MM.1S (cell line): ENCODE data around the gene DENND1A.

Experiments used
- DNase-seq: peaks from one replicate; pipeline ENCODE4 v3.0.0-alpha.2; 2015
- H2AFZ ChIP-seq: fragments of 300-600 bp; sonication (generic); 2 replicates; pipeline ENCODE4 v1.6.0; 2016; ENCODE audit warnings: antibody characterized with exemption, low read length
- H3F3A ChIP-seq: fragments of 300-600 bp; sonication (generic); 2 replicates; pipeline ENCODE4 v1.6.1; 2016; ENCODE audit warnings: mild to moderate bottlenecking, antibody characterized with exemption, low read length, moderate library complexity, mixed read lengths; ENCODE audit not compliant: insufficient read depth
- H3K27ac ChIP-seq: fragments of 300-600 bp; sonication (generic); 2 replicates; pipeline ENCODE4 v1.5.1; 2016; ENCODE audit warnings: mild to moderate bottlenecking, low read length
- H3K27me3 ChIP-seq: fragments of 300-600 bp; sonication (generic); replicated peaks from 2 replicates; pipeline ENCODE4 v1.6.0; 2016; ENCODE audit warnings: low read length; ENCODE audit not compliant: insufficient read depth
- H3K36me3 ChIP-seq: fragments of 300-600 bp; sonication (generic); replicated peaks from 2 replicates; pipeline ENCODE4 v1.6.1; 2016; ENCODE audit warnings: mild to moderate bottlenecking, low read length, mixed read lengths; ENCODE audit not compliant: insufficient read depth
- H3K4me1 ChIP-seq: fragments of 300-600 bp; sonication (generic); 2 replicates; pipeline ENCODE4 v1.6.1; 2016; ENCODE audit warnings: low read length, mixed read lengths
- H3K4me2 ChIP-seq: fragments of 300-600 bp; sonication (generic); 2 replicates; pipeline ENCODE4 v1.6.0; 2016; ENCODE audit warnings: low read depth, low read length
- H3K4me3 ChIP-seq: fragments of 300-600 bp; sonication (generic); 2 replicates; pipeline ENCODE4 v1.5.1; 2016; ENCODE audit warnings: low read length, mixed read lengths
- H3K79me2 ChIP-seq: fragments of 300-600 bp; sonication (generic); 2 replicates; pipeline ENCODE4 v1.6.1; 2016; ENCODE audit warnings: mixed run types, low read length, mixed read lengths
- H3K9ac ChIP-seq: fragments of 300-600 bp; sonication (generic); 2 replicates; pipeline ENCODE4 v1.6.1; 2016; ENCODE audit warnings: low read length, mixed read lengths
- H3K9me2 ChIP-seq: fragments of 300-600 bp; sonication (generic); replicated peaks from 2 replicates; pipeline ENCODE4 v1.6.1; 2016; ENCODE audit warnings: mild to moderate bottlenecking, low read length, mixed read lengths; ENCODE audit not compliant: insufficient read depth
- H3K9me3 ChIP-seq: fragments of 300-600 bp; sonication (generic); replicated peaks from 2 replicates; pipeline ENCODE4 v1.6.1; 2016; ENCODE audit warnings: mild to moderate bottlenecking, low read length, mixed read lengths; ENCODE audit not compliant: insufficient read depth
- H4K20me1 ChIP-seq: fragments of 300-600 bp; sonication (generic); 2 replicates; pipeline ENCODE4 v1.6.1; 2016; ENCODE audit warnings: mild to moderate bottlenecking, low read length, moderate library complexity, mixed read lengths; ENCODE audit not compliant: insufficient read depth
- EZH2 ChIP-seq: fragments of 300-600 bp; sonication (generic); optimal IDR thresholded peaks from 2 replicates; pipeline ENCODE3; 2017; ENCODE audit warnings: low read depth, mild to moderate bottlenecking, antibody characterized with exemption, low read length, mixed read lengths
- EZH2phosphoT487 ChIP-seq: fragments of 300-600 bp; sonication (generic); IDR thresholded peaks from 2 replicates; pipeline ENCODE4 v1.6.1; 2018; ENCODE audit warnings: antibody characterized with exemption, low read length
- TF ChIP-seq, protein P1 (sequence below): fragments of 300-600 bp; sonication (generic); IDR thresholded peaks from 2 replicates; pipeline ENCODE4 v1.5.1; 2016; ENCODE audit warnings: antibody characterized with exemption, low read length, mixed read lengths

The DENND1A gene

DNA sequence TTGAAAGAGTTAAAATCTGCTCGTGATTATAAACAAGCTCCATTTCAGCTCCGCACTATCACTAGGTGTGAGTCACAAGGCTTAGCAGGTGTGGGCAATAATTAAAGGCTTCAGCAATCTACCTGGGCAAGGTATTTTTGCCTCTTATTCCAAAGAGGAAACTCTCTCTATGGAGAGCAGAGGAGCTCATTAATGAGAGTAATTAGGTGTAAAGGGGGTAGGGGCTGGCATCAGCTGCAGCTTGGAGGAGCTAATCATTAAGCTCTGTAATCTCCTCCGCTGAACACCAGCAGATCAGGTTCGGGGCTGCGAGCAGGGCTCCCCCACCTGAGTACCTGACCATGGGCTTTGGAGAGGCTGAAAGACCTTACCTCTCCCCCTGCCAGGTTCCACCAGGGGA lies 444.7 kb downstream of the DENND1A start:
- Histone ChIP-seq H3K9ac (no peak overlapping the region), H3K4me1 (no peaks in the 10 kb centered on the region), H3K4me2 (no peak overlapping the region), H3K36me3 (no peaks in the 10 kb centered on the region), H3K9me2 (no peaks in the 10 kb centered on the region), H3F3A (no peaks in the 10 kb centered on the region), H3K27ac (no peak overlapping the region), H3K9me3 (no peaks in the 10 kb centered on the region), H2AFZ (no peak overlapping the region), H4K20me1 (no peaks in the 10 kb centered on the region), H3K79me2 (no peaks in the 10 kb centered on the region), H3K27me3 (no peaks in the 10 kb centered on the region), H3K4me3 (no peak overlapping the region)
- no peak for DNase-seq
- TF ChIP-seq EZH2 (no peak), EZH2phosphoT487 (no peak)
- TF ChIP-seq, protein P1, sequence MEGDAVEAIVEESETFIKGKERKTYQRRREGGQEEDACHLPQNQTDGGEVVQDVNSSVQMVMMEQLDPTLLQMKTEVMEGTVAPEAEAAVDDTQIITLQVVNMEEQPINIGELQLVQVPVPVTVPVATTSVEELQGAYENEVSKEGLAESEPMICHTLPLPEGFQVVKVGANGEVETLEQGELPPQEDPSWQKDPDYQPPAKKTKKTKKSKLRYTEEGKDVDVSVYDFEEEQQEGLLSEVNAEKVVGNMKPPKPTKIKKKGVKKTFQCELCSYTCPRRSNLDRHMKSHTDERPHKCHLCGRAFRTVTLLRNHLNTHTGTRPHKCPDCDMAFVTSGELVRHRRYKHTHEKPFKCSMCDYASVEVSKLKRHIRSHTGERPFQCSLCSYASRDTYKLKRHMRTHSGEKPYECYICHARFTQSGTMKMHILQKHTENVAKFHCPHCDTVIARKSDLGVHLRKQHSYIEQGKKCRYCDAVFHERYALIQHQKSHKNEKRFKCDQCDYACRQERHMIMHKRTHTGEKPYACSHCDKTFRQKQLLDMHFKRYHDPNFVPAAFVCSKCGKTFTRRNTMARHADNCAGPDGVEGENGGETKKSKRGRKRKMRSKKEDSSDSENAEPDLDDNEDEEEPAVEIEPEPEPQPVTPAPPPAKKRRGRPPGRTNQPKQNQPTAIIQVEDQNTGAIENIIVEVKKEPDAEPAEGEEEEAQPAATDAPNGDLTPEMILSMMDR, result no peak

DNA sequence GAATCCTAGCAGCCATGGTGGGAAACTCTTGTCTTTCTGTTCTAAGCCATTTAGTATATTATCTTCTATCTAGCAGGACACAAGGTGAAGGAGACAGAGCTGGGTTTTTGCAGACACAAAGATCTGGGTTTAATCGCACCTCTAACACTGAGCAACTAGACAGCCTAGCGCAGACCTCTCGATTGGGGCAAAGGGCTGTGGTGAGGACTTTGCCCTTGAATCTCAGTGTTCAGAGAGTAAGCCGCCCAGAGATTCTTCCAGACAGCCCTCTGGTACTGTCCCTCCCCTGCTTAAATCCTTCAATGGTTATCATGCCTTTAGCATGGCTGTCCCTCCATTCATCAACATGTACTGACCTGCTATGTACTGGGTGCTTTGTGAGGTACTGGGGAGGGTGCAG lies 445.8 kb downstream of the DENND1A start:
- Histone ChIP-seq H3K9me3 (no peaks in the 10 kb centered on the region), H3K9me2 (no peaks in the 10 kb centered on the region), H3K4me3 (no peak overlapping the region), H4K20me1 (no peaks in the 10 kb centered on the region), H3K4me1 (no peaks in the 10 kb centered on the region), H3K79me2 (no peaks in the 10 kb centered on the region), H3F3A (no peaks in the 10 kb centered on the region), H3K27ac (no peak overlapping the region), H3K36me3 (no peaks in the 10 kb centered on the region), H3K27me3 (no peaks in the 10 kb centered on the region), H3K4me2 (no peak overlapping the region), H2AFZ (no peak overlapping the region), H3K9ac (no peak overlapping the region)
- TF ChIP-seq EZH2phosphoT487 (no peak), EZH2 (no peak)
- TF ChIP-seq, protein P1, result no peak
- no peak for DNase-seq

DNA sequence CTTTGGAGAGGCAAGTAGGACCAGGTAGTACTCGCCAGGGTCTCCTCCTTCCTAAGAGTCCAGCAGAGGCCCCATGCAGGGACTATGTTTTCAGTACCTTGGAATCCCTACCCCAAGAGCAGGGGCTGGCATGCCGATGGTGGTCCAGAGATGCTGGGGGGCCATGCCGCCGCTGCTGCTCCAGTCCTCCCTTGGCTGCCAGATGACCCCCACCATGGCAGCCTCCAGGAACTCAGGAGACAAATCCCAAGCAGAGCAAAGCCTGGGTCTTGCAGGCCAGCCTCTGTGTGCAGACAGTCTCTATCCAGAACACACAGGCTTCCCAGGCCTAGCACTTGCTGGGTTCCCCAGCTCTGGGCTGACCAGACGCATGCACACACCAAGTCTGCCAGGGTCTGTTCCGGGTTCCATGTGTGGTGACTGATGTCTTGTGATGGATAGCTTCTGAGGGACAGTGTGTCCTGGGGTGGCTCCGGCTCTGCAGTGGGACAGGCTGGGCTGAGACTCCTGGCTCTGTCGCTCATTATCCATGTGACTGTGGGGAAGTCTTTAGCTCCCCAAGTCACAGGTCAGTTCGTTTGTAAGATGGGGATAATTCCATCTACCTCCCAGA lies 446.6 kb downstream of the DENND1A start:
- Histone ChIP-seq H3K27ac (no peak overlapping the region), H3K79me2 (no peaks in the 10 kb centered on the region), H3K4me2 (no peak overlapping the region), H3K27me3 (no peaks in the 10 kb centered on the region), H3K4me1 (no peaks in the 10 kb centered on the region), H2AFZ (no peak overlapping the region), H3K9ac (no peak overlapping the region), H3K4me3 (no peak overlapping the region), H3K9me3 (no peaks in the 10 kb centered on the region), H4K20me1 (no peaks in the 10 kb centered on the region), H3K9me2 (no peaks in the 10 kb centered on the region), H3K36me3 (no peaks in the 10 kb centered on the region), H3F3A (no peaks in the 10 kb centered on the region)
- no peak for TF ChIP-seq EZH2
- no peak for TF ChIP-seq EZH2phosphoT487
- TF ChIP-seq, protein P1, result no peak
- no peak for DNase-seq
